Measurements from ENCODE around the gene SOHLH2.

GRCh38 chr13:36183901-36184300, 30.5 kb downstream of the SOHLH2 start:
- TF ChIP-seq RAD21 (IDR thresholded peaks at IDR 0.05) (no peak), EGR1 (IDR thresholded peaks at IDR 0.05; ENCODE audit: low read depth in 2 of 2) (no peak), RXRA (IDR thresholded peaks at IDR 0.05) (no peak), JUND (IDR thresholded peaks at IDR 0.05) (no peak), ATF3 (IDR thresholded peaks at IDR 0.05) (no peak), HNF4A (conservative IDR thresholded peaks at IDR 0.05) (no peak), YY1 (IDR thresholded peaks at IDR 0.05) (no peak), CTCF (IDR thresholded peaks at IDR 0.05; ENCODE audit: low read depth, low read length, missing input control) (no peak)

All from liver (tissue), 3 donors.